ENCODE measurements around the gene PRIMA1.

The PRIMA1 gene

DNA sequence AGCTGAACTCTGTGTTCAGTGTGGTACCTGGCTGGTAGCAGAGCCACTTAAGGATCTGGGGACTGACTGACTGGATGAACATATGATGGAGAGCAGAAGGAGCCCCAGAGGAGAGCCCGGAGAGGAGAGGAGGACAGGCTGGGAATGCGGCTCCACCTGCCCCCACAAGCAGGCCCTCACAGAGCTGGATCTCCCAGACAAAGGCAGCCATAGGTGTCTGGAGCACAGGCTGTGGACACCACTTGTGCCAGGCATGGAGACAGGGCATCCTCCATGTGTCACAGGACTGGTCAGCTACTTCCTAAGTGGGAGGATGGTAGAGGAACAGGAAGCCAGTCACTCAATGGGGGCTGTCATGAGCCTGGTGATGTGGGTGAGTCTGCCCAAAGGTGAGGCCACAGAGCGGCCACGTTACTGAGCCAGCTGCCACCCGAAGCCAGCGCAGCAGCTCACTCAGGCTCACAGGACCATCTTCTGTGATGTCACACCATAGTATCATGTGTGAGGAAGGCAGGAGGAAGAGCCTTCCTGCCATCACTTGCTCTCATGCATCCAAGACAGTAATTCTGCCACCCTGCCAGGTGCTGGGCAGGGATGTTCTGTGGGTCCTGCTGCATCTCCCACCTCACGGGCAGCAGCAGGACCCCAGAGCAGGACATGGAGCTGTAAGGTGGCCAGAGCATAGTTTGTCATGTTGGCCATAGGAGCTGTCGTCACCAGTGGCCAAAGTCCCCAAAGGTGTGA lies 72.1 kb downstream of the PRIMA1 start:
- H3K4me3 ChIP-seq (ENCODE audit: low read depth, low read length), result no peak overlapping the region
- H3K27me3 ChIP-seq (ENCODE audit: insufficient read depth, low read depth, severe bottlenecking), result no peaks in the 10 kb centered on the region
- H3K27ac ChIP-seq, result no peak overlapping the region
- DNase-seq, result no peak
- no peaks in the 10 kb centered on the region for H3K9me3 ChIP-seq (ENCODE audit: severe bottlenecking)
- TF ChIP-seq, protein P1, sequence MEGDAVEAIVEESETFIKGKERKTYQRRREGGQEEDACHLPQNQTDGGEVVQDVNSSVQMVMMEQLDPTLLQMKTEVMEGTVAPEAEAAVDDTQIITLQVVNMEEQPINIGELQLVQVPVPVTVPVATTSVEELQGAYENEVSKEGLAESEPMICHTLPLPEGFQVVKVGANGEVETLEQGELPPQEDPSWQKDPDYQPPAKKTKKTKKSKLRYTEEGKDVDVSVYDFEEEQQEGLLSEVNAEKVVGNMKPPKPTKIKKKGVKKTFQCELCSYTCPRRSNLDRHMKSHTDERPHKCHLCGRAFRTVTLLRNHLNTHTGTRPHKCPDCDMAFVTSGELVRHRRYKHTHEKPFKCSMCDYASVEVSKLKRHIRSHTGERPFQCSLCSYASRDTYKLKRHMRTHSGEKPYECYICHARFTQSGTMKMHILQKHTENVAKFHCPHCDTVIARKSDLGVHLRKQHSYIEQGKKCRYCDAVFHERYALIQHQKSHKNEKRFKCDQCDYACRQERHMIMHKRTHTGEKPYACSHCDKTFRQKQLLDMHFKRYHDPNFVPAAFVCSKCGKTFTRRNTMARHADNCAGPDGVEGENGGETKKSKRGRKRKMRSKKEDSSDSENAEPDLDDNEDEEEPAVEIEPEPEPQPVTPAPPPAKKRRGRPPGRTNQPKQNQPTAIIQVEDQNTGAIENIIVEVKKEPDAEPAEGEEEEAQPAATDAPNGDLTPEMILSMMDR (IDR thresholded peaks at IDR 0.05; ENCODE audit: low read depth, low read length), result no peak
- H3K36me3 ChIP-seq, result no peaks in the 10 kb centered on the region

DNA sequence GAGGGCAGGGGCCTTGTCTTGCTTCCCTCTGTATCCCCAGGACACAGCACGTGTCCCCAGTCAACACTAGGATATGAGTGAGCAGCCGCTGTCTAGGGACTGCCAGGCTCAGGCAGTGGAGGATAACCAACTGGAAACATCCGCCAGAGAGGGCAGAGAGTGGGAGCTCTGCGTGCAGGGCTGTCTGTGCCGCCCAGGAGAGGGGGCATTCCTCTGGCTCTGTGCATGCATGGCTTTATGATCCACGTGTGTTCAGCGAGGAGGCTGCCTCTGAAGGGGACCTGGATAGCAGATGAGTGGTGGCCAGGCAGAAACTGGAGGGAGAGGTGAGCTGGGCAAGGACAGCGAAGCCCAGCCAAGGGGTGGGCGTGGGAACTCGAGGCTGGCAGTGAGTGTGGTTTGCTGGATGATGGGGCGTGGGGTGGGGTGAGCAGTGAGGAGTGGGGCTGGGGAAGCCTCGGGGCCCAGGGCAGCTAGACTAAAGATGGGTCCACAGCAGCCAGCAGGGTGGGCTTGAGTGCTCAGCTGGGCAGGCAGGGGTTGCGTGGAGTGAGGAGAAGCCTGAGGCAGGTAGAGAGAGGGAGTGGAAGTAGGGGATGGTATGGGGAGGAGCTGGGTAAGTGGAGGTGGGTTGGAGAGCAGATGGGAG lies 72.9 kb downstream of the PRIMA1 start:
- TF ChIP-seq, protein P1 (IDR thresholded peaks at IDR 0.05; ENCODE audit: low read depth, low read length), result no peak
- Histone ChIP-seq H3K36me3 (no peaks in the 10 kb centered on the region), H3K9me3 (ENCODE audit: severe bottlenecking) (no peaks in the 10 kb centered on the region), H3K4me3 (ENCODE audit: low read depth, low read length) (no peak overlapping the region), H3K27ac (no peak overlapping the region), H3K27me3 (ENCODE audit: insufficient read depth, low read depth, severe bottlenecking) (no peaks in the 10 kb centered on the region)
- no peak for DNase-seq

DNA sequence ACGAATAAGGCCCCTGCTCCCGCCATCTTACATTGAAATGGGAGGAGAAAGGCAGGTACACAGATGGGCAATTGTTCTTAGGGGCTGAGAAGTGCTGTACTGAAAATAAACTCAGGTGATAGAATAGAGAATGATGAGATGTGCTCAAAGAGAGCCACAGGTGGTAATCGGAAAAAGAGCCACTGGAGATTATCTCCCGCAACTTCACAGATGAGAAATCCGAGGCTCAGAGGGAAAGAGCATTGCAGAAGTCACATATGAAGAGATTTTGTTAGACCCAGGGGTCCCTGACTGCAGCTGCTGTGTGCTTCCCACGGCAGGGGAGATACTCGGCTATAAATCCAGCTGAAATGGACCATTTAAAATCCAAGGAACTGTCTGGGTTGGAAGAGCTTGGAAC lies 73.7 kb downstream of the PRIMA1 start:
- Histone ChIP-seq H3K27ac (no peak overlapping the region), H3K9me3 (ENCODE audit: severe bottlenecking) (no peaks in the 10 kb centered on the region), H3K36me3 (no peaks in the 10 kb centered on the region), H3K4me3 (ENCODE audit: low read depth, low read length) (no peak overlapping the region), H3K27me3 (ENCODE audit: insufficient read depth, low read depth, severe bottlenecking) (no peaks in the 10 kb centered on the region)
- no peak for DNase-seq
- TF ChIP-seq, protein P1 (IDR thresholded peaks at IDR 0.05; ENCODE audit: low read depth, low read length), result no peak

DNA sequence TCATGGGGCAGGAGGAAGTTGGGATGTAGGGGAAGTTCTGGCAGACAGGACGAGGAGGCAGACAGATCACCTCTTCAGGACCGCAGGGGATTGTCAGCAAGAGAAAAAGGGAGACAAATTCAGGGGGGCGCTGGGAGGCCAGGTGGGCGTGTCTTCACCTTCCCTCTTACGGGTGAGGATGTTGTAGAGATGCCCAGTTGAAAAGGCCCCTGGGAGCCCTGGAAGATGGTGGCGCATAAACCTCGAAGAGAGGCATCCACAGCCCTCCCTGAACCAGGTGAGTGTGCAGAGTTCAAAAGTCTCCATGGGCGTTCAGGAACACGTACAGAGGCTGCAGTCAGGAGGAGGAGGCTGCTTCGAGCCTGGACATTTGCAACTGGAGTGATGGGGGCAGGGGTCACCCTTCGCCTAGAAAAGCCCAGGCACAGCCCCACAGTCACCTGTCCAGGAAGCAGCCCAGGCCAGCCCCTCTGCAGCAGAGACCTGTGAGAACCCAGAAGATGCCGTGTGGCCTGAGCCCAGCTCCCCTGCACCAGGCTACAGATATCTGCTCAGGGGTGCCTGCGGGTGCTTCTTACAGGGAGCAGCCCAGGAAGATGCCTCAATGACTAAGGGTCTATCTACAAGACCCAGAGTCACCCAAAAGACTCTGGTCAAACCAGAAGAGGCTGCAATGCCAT lies 74.4 kb downstream of the PRIMA1 start:
- no peaks in the 10 kb centered on the region for H3K36me3 ChIP-seq
- H3K4me3 ChIP-seq (ENCODE audit: low read depth, low read length), result no peak overlapping the region
- no peak overlapping the region for H3K27ac ChIP-seq
- no peak for DNase-seq
- TF ChIP-seq, protein P1 (IDR thresholded peaks at IDR 0.05; ENCODE audit: low read depth, low read length), result no peak
- no peaks in the 10 kb centered on the region for H3K9me3 ChIP-seq (ENCODE audit: severe bottlenecking)
- H3K27me3 ChIP-seq (ENCODE audit: insufficient read depth, low read depth, severe bottlenecking), result no peaks in the 10 kb centered on the region

DNA sequence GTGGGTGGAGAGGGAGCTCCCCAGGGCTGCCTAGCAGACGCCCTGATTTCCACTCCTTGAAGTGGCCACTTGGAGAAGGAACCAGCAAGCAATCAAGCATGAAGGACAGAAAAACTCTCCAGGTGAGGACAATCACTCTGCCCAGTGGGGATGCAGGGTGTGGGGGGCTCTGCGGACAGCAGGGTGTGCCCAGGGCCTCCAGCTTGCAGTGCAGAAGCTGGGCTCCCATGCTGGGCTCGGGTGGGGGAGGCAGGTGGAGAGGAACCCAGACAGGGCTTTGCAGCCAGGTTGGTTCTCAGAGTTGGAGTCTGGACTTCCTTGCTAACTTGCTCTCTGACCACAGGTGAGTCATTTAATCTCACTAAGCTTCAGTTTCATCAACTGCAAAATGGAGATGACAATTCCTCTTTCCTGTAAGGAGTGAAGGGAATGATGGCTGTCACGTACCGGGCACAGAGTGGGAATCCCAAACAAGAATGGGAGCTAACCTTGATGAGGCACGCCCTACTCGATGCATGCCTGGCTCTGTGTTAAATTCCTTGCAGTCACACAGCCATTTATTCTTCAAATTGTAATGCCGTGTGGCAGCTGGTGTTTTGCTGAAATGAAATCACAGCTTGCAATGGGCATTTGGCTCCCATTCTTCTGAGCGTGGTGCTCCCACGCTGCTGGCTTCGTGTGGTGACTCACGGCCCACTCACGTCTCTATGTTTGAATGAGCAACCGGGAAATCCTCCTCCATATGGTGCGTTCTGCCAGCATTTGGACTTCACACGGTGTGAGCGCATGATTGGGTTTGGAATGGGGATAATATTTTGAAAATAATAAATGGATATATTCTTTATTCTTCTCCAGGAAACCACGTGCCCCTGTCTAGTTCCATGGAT lies 75.2 kb downstream of the PRIMA1 start:
- H3K4me3 ChIP-seq (ENCODE audit: low read depth, low read length), result no peak overlapping the region
- no peaks in the 10 kb centered on the region for H3K36me3 ChIP-seq
- DNase-seq, result no peak
- no peaks in the 10 kb centered on the region for H3K9me3 ChIP-seq (ENCODE audit: severe bottlenecking)
- no peak overlapping the region for H3K27ac ChIP-seq
- TF ChIP-seq, protein P1 (IDR thresholded peaks at IDR 0.05; ENCODE audit: low read depth, low read length), result no peak
- H3K27me3 ChIP-seq (ENCODE audit: insufficient read depth, low read depth, severe bottlenecking), result no peaks in the 10 kb centered on the region
